HepG2 (cell line): Measurements from ENCODE around the gene DISP2. TPM values are rescaled to one million over a fixed set of nuclear protein-coding genes. Genes with fewer than 3 reads are reported as not detected.

Source experiments
- CBX2 ChIP-seq, 2 experiments: fragments of 200-600 bp in 1 of 2; sonication (generic); formaldehyde crosslinking in 1 of 2; IDR thresholded peaks; 2 replicates each; pipeline versions ENCODE4 v1.7.0 to v1.8.1; 2018 to 2022; ENCODE audit warnings: low read depth in 2 of 2, low read length in 1 of 2, mild to moderate bottlenecking in 1 of 2, missing genetic modification reagents in 1 of 2
- IKZF1 ChIP-seq: fragments of 450-650 bp; IDR thresholded peaks from 2 replicates; pipeline ENCODE4 v1.7.1; 2016
- ISX ChIP-seq: sonication (generic); formaldehyde crosslinking; conservative IDR thresholded peaks from 2 replicates; pipeline ENCODE4 v1.5.0; 2020; ENCODE audit warnings: missing genetic modification reagents
- RFX1 ChIP-seq: fragments of 450-650 bp; IDR thresholded peaks from 2 replicates; pipeline ENCODE4 v1.6.1; 2017
- RFX5 ChIP-seq: IDR thresholded peaks from 2 replicates; pipeline ENCODE4 v1.6.1; 2011; ENCODE audit warnings: low read depth, low read length, improper control_type of control experiment
- SALL1 ChIP-seq: sonication (generic); formaldehyde crosslinking; IDR thresholded peaks from 2 replicates; pipeline ENCODE4 v1.8.0; 2022; ENCODE audit warnings: mild to moderate bottlenecking, missing genetic modification reagents
- SMARCC2 ChIP-seq: fragments of 450-650 bp; IDR thresholded peaks from 2 replicates; pipeline ENCODE4 v1.6.1; 2017; ENCODE audit warnings: antibody characterized with exemption, mild to moderate bottlenecking
- ZBTB21 ChIP-seq: sonication (generic); formaldehyde crosslinking; IDR thresholded peaks from 2 replicates; pipeline ENCODE4 v1.4.0; 2020; ENCODE audit warnings: missing genetic modification reagents
- ZFP37 ChIP-seq: sonication (generic); formaldehyde crosslinking; IDR thresholded peaks from 2 replicates; pipeline ENCODE4 v1.4.0; 2020; ENCODE audit warnings: missing genetic modification reagents, borderline replicate concordance
- ZNF205 ChIP-seq: IDR thresholded peaks from 2 replicates; pipeline ENCODE4 v1.6.1; 2018; ENCODE audit warnings: missing biosample characterization, missing genetic modification reagents
- ZNF264 ChIP-seq: sonication (generic); formaldehyde crosslinking; IDR thresholded peaks from 2 replicates; pipeline ENCODE4 v1.4.0; 2020; ENCODE audit warnings: missing genetic modification reagents
- ZNF3 ChIP-seq: IDR thresholded peaks from 2 replicates; pipeline ENCODE4 v1.7.0; 2017; ENCODE audit warnings: inconsistent platforms
- ZNF34 ChIP-seq: sonication (generic); formaldehyde crosslinking; IDR thresholded peaks from 2 replicates; pipeline ENCODE4 v1.4.0; 2020; ENCODE audit warnings: mild to moderate bottlenecking, missing genetic modification reagents, borderline replicate concordance
- ZNF619 ChIP-seq: sonication (generic); formaldehyde crosslinking; IDR thresholded peaks from 2 replicates; pipeline ENCODE4 v1.4.0; 2020; ENCODE audit warnings: mild to moderate bottlenecking, missing genetic modification reagents
- ZNF724P ChIP-seq: sonication (generic); formaldehyde crosslinking; IDR thresholded peaks from 2 replicates; pipeline ENCODE4 v1.8.0; 2022; ENCODE audit warnings: missing genetic modification reagents, borderline replicate concordance
- ZNF883 ChIP-seq: sonication (generic); formaldehyde crosslinking; IDR thresholded peaks from 2 replicates; pipeline ENCODE4 v1.5.1; 2020; ENCODE audit warnings: mild to moderate bottlenecking, missing genetic modification reagents; ENCODE audit errors: not compliant biosample characterization
- polyA plus RNA-seq, 8 experiments: library from polyadenylated mRNA; depleted of rRNA in 3 of 8; stranded (reverse) in 7 of 8; unstranded in 1 of 8; fragments of >200 nt; fragmentation: Illumina TruSeq in 4 of 8; extraction: Trizol in 4 of 8; gene quantifications; 2 replicates each; pipeline versions ENCODE4 v1.2.1 to v1.2.3, GENCODE V29; 2011 to 2016; ENCODE audit warnings: low read depth in 4 of 8, missing spikeins in 1 of 8, mixed read lengths in 1 of 8; ENCODE audit not compliant: insufficient read depth in 1 of 8
- total RNA-seq, 5 experiments: library from RNA; depleted of rRNA; stranded (reverse); fragments of >200 nt; fragmentation: Illumina TruSeq; extraction: Trizol; gene quantifications; 2 replicates each; pipeline ENCODE4 v1.2.3, GENCODE V29; 2016; ENCODE audit warnings: low read depth in 1 of 5
- TF ChIP-seq, protein P1 (sequence below): sonication (generic); formaldehyde crosslinking; IDR thresholded peaks from 2 replicates; pipeline ENCODE4 v1.4.0; 2020; ENCODE audit warnings: mild to moderate bottlenecking, missing genetic modification reagents
- TF ChIP-seq, protein P2 (sequence below): sonication (generic); formaldehyde crosslinking; IDR thresholded peaks from 2 replicates; pipeline ENCODE4 v1.5.1; 2020; ENCODE audit warnings: missing genetic modification reagents, mild to moderate bottlenecking, borderline replicate concordance
- TF ChIP-seq, protein P3 (sequence below): sonication (generic); formaldehyde crosslinking; conservative IDR thresholded peaks from 2 replicates; pipeline ENCODE4 v1.8.0; 2022; ENCODE audit warnings: low read depth, missing genetic modification reagents
- TF ChIP-seq, protein P4 (sequence below): sonication (generic); formaldehyde crosslinking; IDR thresholded peaks from 2 replicates; pipeline ENCODE4 v1.4.0; 2020; ENCODE audit warnings: missing genetic modification reagents
- TF ChIP-seq, protein P5 (sequence below): sonication (generic); formaldehyde crosslinking; IDR thresholded peaks from 2 replicates; pipeline ENCODE4 v1.8.0; 2022; ENCODE audit warnings: mild to moderate bottlenecking, missing genetic modification reagents, borderline replicate concordance

Gene DISP2
- total and polyA plus RNA-seq, 2 of the 13 experiments (the other 11 are each of a cell fraction or from before 2014, with no cell fraction given), result 0.09 to 0.32 TPM

DNA sequence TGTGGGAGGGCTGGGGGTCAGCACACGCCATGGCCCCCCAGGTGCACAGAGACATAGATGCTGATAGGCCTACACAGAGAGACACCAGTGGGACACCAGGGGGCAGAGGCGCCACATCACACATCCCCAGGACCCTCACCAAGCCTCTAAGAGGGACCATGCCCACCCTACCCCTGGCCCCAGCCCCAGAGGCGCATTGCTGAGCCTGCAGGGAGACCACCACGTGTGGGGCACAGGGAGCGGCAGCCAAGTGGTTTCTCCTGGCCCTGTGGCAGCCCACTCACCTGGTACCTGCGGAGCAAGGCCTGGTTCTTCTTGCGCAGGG lies 18.4 kb upstream of the DISP2 start (continued):
- TF ChIP-seq, protein P1, sequence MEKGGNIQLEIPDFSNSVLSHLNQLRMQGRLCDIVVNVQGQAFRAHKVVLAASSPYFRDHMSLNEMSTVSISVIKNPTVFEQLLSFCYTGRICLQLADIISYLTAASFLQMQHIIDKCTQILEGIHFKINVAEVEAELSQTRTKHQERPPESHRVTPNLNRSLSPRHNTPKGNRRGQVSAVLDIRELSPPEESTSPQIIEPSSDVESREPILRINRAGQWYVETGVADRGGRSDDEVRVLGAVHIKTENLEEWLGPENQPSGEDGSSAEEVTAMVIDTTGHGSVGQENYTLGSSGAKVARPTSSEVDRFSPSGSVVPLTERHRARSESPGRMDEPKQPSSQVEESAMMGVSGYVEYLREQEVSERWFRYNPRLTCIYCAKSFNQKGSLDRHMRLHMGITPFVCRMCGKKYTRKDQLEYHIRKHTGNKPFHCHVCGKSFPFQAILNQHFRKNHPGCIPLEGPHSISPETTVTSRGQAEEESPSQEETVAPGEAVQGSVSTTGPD (CRISPR knock-in tag), result no peak
- TF ChIP-seq ZNF3, result no peak
- 0 out of 2 replicates have a peak, but pooled peaks have one; percentile 35 for TF ChIP-seq ZNF619
- TF ChIP-seq, protein P2, sequence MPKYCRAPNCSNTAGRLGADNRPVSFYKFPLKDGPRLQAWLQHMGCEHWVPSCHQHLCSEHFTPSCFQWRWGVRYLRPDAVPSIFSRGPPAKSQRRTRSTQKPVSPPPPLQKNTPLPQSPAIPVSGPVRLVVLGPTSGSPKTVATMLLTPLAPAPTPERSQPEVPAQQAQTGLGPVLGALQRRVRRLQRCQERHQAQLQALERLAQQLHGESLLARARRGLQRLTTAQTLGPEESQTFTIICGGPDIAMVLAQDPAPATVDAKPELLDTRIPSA (CRISPR knock-in tag), result no peak
- no peak for TF ChIP-seq ZFP37
- TF ChIP-seq ZBTB21 (CRISPR knock-in tag), result no peak
- TF ChIP-seq RFX1, result no peak
- TF ChIP-seq ISX (CRISPR knock-in tag), result no peak
- TF ChIP-seq SMARCC2, result no peak
- no peak for TF ChIP-seq IKZF1
- TF ChIP-seq ZNF205 (CRISPR knock-in tag), result no peak
- TF ChIP-seq SALL1 (CRISPR knock-in tag), result 0 out of 2 replicates have a peak, but pooled peaks have one; percentile 8
- TF ChIP-seq, protein P3, sequence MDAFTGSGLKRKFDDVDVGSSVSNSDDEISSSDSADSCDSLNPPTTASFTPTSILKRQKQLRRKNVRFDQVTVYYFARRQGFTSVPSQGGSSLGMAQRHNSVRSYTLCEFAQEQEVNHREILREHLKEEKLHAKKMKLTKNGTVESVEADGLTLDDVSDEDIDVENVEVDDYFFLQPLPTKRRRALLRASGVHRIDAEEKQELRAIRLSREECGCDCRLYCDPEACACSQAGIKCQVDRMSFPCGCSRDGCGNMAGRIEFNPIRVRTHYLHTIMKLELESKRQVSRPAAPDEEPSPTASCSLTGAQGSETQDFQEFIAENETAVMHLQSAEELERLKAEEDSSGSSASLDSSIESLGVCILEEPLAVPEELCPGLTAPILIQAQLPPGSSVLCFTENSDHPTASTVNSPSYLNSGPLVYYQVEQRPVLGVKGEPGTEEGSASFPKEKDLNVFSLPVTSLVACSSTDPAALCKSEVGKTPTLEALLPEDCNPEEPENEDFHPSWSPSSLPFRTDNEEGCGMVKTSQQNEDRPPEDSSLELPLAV, result no peak
- TF ChIP-seq, protein P4, sequence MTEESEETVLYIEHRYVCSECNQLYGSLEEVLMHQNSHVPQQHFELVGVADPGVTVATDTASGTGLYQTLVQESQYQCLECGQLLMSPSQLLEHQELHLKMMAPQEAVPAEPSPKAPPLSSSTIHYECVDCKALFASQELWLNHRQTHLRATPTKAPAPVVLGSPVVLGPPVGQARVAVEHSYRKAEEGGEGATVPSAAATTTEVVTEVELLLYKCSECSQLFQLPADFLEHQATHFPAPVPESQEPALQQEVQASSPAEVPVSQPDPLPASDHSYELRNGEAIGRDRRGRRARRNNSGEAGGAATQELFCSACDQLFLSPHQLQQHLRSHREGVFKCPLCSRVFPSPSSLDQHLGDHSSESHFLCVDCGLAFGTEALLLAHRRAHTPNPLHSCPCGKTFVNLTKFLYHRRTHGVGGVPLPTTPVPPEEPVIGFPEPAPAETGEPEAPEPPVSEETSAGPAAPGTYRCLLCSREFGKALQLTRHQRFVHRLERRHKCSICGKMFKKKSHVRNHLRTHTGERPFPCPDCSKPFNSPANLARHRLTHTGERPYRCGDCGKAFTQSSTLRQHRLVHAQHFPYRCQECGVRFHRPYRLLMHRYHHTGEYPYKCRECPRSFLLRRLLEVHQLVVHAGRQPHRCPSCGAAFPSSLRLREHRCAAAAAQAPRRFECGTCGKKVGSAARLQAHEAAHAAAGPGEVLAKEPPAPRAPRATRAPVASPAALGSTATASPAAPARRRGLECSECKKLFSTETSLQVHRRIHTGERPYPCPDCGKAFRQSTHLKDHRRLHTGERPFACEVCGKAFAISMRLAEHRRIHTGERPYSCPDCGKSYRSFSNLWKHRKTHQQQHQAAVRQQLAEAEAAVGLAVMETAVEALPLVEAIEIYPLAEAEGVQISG, result no peak
- no peak for TF ChIP-seq ZNF34 (CRISPR knock-in tag)
- no peak for TF ChIP-seq RFX5
- TF ChIP-seq ZNF883 (CRISPR knock-in tag), result no peak
- TF ChIP-seq, protein P5, sequence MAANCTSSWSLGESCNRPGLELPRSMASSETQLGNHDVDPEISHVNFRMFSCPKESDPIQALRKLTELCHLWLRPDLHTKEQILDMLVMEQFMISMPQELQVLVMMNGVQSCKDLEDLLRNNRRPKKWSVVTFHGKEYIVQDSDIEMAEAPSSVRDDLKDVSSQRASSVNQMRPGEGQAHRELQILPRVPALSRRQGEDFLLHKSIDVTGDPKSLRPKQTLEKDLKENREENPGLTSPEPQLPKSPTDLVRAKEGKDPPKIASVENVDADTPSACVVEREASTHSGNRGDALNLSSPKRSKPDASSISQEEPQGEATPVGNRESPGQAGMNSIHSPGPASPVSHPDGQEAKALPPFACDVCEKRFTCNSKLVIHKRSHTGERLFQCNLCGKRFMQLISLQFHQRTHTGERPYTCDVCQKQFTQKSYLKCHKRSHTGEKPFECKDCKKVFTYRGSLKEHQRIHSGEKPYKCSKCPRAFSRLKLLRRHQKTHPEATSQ (CRISPR knock-in tag), result no peak
- no peak for TF ChIP-seq ZNF264 (CRISPR knock-in tag)
- no peak for TF ChIP-seq CBX2 (IDR thresholded peaks at IDR 0.05; ENCODE audit: low read depth, low read length)
- no peak for TF ChIP-seq CBX2 (CRISPR knock-in tag; IDR thresholded peaks at IDR 0.05; ENCODE audit: low read depth)
- TF ChIP-seq ZNF724P, result no peak
